ENCODE measurements around the gene TBC1D22A. TPM values are rescaled to one million over a fixed set of nuclear protein-coding genes. Genes with fewer than 3 reads are reported as not detected.

TBC1D22A gene
- total RNA-seq, 2 donors from 2014 or later, result 21.0 to 27.9 TPM

DNA sequence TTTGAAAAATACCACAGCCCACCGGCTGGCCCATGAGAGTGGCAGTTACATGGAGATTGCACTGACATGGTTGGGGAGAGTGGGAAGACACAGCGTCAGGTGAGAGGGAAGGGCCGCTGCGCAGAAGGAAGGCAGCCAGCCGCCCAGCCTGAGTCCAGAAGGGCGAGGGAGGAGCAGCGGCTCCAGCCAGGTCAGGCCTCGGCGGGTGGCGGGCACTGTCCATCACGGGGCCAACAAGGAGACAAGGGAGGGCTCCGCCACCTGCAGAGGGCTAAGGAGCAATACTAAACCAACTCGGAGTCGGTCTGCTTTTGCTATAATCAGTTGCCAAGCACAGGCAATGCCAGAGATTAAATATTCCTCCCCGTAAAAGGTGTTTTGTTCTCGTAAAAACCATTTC, 384.5 kb downstream of the TBC1D22A start:
- peaks cover 6% of the 10 kb centered on the region for H3K4me1 ChIP-seq (ENCODE audit: control insufficient read depth, insufficient read depth, low read length)
- H3K9me3 ChIP-seq (ENCODE audit: control insufficient read depth, low read length), result no peaks in the 10 kb centered on the region
- H3K36me3 ChIP-seq (ENCODE audit: control insufficient read depth, insufficient read depth, low read length), result no peaks in the 10 kb centered on the region
- TF ChIP-seq, protein P1, sequence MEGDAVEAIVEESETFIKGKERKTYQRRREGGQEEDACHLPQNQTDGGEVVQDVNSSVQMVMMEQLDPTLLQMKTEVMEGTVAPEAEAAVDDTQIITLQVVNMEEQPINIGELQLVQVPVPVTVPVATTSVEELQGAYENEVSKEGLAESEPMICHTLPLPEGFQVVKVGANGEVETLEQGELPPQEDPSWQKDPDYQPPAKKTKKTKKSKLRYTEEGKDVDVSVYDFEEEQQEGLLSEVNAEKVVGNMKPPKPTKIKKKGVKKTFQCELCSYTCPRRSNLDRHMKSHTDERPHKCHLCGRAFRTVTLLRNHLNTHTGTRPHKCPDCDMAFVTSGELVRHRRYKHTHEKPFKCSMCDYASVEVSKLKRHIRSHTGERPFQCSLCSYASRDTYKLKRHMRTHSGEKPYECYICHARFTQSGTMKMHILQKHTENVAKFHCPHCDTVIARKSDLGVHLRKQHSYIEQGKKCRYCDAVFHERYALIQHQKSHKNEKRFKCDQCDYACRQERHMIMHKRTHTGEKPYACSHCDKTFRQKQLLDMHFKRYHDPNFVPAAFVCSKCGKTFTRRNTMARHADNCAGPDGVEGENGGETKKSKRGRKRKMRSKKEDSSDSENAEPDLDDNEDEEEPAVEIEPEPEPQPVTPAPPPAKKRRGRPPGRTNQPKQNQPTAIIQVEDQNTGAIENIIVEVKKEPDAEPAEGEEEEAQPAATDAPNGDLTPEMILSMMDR (conservative IDR thresholded peaks at IDR 0.05), result no peak
- Mint-ChIP-seq H3K27me3 (ENCODE audit: insufficient read depth) (no peaks in the 10 kb centered on the region), H3K9me3 (no peaks in the 10 kb centered on the region), H3K4me3 (no peak overlapping the region), H3K4me1 (peaks cover 19% of the 10 kb centered on the region), H3K36me3 (ENCODE audit: low read depth) (no peaks in the 10 kb centered on the region), H3K27ac (no peak overlapping the region)
- H3K27ac ChIP-seq (ENCODE audit: low read depth, low read length), result no peak overlapping the region
- no peaks in the 10 kb centered on the region for H3K27me3 ChIP-seq (ENCODE audit: control insufficient read depth, insufficient read depth, low read length, poor library complexity, severe bottlenecking)
- H3K4me3 ChIP-seq (ENCODE audit: low read length), result no peak overlapping the region
- H3K9ac ChIP-seq (ENCODE audit: extremely low read depth, low read length, poor library complexity, severe bottlenecking), result no peak overlapping the region
- no peak for DNase-seq
- WGBS, 2 experiments (ENCODE audit: insufficient coverage in 1 of 2, insufficient read length in 1 of 2), result 94 to 98% methylated on average over 9 to 16 of the region's 16 CpGs

DNA sequence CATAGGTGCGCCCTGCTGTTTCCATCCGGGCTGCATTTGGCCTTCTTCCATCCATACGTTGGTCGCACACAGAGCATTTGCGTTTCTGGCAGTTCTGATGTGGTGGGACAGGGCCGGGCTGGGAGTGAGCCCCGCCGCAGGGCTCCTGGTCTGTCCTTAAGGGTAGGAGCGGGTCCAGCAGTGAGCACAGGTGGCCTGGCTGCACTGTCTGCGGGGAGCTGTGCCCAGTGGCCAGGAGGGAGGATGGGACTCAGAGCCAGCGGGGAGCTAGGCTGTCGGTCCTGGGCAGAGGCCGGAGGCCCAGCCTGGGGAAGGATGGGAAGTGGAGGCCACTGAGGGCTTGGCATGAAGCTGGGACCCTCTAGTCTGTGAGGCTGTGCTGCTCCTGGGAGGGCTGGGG, 385.1 kb downstream of the TBC1D22A start:
- Mint-ChIP-seq H3K27ac (no peak overlapping the region), H3K9me3 (no peaks in the 10 kb centered on the region), H3K36me3 (ENCODE audit: low read depth) (no peaks in the 10 kb centered on the region), H3K4me3 (no peak overlapping the region), H3K27me3 (ENCODE audit: insufficient read depth) (no peaks in the 10 kb centered on the region), H3K4me1 (peaks cover 19% of the 10 kb centered on the region)
- Histone ChIP-seq H3K4me3 (ENCODE audit: low read length) (no peak overlapping the region), H3K4me1 (ENCODE audit: control insufficient read depth, insufficient read depth, low read length) (peaks cover 6% of the 10 kb centered on the region), H3K9me3 (ENCODE audit: control insufficient read depth, low read length) (no peaks in the 10 kb centered on the region), H3K27ac (ENCODE audit: low read depth, low read length) (no peak overlapping the region), H3K9ac (ENCODE audit: extremely low read depth, low read length, poor library complexity, severe bottlenecking) (no peak overlapping the region), H3K27me3 (ENCODE audit: control insufficient read depth, insufficient read depth, low read length, poor library complexity, severe bottlenecking) (no peaks in the 10 kb centered on the region), H3K36me3 (ENCODE audit: control insufficient read depth, insufficient read depth, low read length) (no peaks in the 10 kb centered on the region)
- TF ChIP-seq, protein P1 (conservative IDR thresholded peaks at IDR 0.05), result no peak
- WGBS, 2 experiments (ENCODE audit: insufficient coverage in 1 of 2, insufficient read length in 1 of 2), result 92 to 97% methylated on average over 9 to 13 of the region's 13 CpGs
- DNase-seq, result no peak

DNA sequence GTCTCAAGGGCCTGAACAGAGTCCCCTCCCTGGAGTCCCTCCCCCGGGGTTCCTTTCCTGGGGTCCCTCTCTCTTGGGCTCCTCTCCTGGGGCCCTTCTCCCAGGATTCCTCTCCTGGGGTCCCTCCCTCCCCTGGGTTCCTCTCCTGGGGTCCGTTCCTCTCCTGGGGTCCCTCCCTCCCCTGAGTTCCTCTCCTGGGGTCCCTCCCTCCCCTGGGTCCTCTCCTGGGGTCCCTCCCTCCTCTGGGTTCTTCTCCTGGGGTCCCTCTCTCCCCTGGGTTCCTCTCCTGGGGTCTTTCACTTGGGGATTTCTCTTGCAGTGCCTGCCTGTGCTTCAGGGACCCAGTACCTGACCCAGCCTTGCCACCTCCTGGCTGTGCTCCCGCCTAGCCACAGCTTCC, 386.1 kb downstream of the TBC1D22A start:
- WGBS, 2 experiments (ENCODE audit: insufficient coverage in 1 of 2, insufficient read length in 1 of 2), result 92 to 100% methylated on average over 2 to 3 of the region's 3 CpGs
- TF ChIP-seq, protein P1 (conservative IDR thresholded peaks at IDR 0.05), result no peak
- Histone ChIP-seq H3K9me3 (ENCODE audit: control insufficient read depth, low read length) (no peaks in the 10 kb centered on the region), H3K36me3 (ENCODE audit: control insufficient read depth, insufficient read depth, low read length) (no peaks in the 10 kb centered on the region), H3K4me3 (ENCODE audit: low read length) (no peak overlapping the region), H3K27ac (ENCODE audit: low read depth, low read length) (no peak overlapping the region), H3K9ac (ENCODE audit: extremely low read depth, low read length, poor library complexity, severe bottlenecking) (no peak overlapping the region), H3K27me3 (ENCODE audit: control insufficient read depth, insufficient read depth, low read length, poor library complexity, severe bottlenecking) (no peaks in the 10 kb centered on the region), H3K4me1 (ENCODE audit: control insufficient read depth, insufficient read depth, low read length) (peaks cover 6% of the 10 kb centered on the region)
- no peaks in the 10 kb centered on the region for H3K36me3 Mint-ChIP-seq (ENCODE audit: low read depth)
- H3K27ac Mint-ChIP-seq, result no peak overlapping the region
- DNase-seq, result no peak
- H3K27me3 Mint-ChIP-seq (ENCODE audit: insufficient read depth), result no peaks in the 10 kb centered on the region
- no peaks in the 10 kb centered on the region for H3K9me3 Mint-ChIP-seq
- H3K4me1 Mint-ChIP-seq, result peaks cover 19% of the 10 kb centered on the region
- no peak overlapping the region for H3K4me3 Mint-ChIP-seq

Measured in endodermal cell (in vitro differentiated cells).